C4-2B (cell line): ENCODE measurements around the gene DAD1.
"Not testable (repeated sequence)": the region's sequence is repeated elsewhere in the genome, so short reads cannot be mapped to it uniquely, and the experiment has no call there.

ENCODE experiments used
- ZFX ChIP-seq: fragments of 450-650 bp; IDR thresholded peaks from 2 replicates; pipeline ENCODE4 v1.6.1; 2017
- TF ChIP-seq, protein P1 (sequence below): fragments of 450-650 bp; conservative IDR thresholded peaks from 2 replicates; pipeline ENCODE4 v1.5.1; 2017; ENCODE audit warnings: mild to moderate bottlenecking

DNA sequence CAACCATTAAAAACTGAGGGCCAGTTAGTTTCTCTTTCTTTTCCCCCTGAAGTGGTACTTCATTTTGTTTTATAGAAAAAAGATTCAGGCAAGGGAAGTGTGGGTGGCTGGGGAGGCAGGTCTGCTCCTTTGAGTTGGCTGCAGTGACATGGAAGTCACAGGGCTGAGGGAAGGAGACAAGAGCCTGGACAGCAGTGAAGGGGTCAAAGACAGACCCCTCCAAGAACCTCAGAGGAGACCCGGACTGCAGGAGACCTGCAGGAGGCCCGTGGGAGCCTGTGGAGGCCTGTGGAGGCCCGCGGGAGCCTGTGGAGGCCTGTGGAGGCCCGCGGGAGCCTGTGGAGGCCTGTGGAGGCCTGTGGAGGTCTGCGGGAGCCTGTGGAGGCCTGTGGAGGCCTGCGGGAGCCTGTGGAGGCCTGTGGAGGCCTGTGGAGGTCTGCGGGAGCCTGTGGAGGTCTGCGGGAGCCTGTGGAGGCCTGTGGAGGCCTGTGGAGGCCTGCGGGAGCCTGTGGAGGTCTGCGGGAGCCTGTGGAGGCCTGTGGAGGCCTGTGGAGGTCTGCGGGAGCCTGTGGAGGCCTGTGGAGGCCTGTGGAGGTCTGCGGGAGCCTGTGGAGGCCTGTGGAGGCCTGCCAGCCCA is 35.0 kb downstream of the DAD1 start:
- TF ChIP-seq, protein P1, sequence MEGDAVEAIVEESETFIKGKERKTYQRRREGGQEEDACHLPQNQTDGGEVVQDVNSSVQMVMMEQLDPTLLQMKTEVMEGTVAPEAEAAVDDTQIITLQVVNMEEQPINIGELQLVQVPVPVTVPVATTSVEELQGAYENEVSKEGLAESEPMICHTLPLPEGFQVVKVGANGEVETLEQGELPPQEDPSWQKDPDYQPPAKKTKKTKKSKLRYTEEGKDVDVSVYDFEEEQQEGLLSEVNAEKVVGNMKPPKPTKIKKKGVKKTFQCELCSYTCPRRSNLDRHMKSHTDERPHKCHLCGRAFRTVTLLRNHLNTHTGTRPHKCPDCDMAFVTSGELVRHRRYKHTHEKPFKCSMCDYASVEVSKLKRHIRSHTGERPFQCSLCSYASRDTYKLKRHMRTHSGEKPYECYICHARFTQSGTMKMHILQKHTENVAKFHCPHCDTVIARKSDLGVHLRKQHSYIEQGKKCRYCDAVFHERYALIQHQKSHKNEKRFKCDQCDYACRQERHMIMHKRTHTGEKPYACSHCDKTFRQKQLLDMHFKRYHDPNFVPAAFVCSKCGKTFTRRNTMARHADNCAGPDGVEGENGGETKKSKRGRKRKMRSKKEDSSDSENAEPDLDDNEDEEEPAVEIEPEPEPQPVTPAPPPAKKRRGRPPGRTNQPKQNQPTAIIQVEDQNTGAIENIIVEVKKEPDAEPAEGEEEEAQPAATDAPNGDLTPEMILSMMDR, result not testable (repeated sequence)
- TF ChIP-seq ZFX, result not testable (repeated sequence)
